Measurements from ENCODE around the gene FAM43A.

FAM43A gene

DNA sequence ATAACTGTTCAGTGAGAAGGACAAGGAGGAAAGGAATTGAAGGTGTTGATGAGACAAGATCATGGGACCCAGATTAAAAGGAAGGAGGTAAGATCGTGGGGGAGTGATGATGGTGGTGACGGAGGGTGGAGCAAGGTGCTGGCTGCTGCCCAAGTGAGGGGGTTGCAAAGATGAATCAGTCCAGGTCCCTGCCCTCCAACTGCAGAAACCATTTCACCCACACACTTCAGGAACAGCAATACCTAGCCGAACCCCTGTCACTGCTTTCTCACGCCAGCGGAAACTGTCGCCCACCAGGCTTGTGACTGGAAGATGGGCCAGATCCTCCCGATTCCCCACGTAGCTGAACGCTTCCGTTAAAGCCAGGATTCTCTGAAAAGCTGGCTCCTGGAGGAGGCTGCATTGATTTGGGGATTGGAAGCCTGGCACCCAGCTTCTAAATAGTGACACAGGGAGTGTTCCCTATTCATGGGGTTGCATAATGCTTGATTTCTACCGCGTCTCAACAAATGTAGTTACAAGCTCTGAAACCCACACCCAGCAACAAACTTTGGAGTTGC is 10.5 kb upstream of the FAM43A start:
- in situ Hi-C loops (cut with MboI; ENCODE audit: low sequenced_read_pairs): no loop called here

GRCh38 chr3:194675680-194676079 is 10.0 kb upstream of the FAM43A start:
- in situ Hi-C loops (cut with MboI; ENCODE audit: low sequenced_read_pairs): no loop called here

- in situ Hi-C loops (cut with MboI; ENCODE audit: low sequenced_read_pairs): no loop called here
Measured at GRCh38 chr3:194676471-194676870, 9.2 kb upstream of the FAM43A start.

DNA sequence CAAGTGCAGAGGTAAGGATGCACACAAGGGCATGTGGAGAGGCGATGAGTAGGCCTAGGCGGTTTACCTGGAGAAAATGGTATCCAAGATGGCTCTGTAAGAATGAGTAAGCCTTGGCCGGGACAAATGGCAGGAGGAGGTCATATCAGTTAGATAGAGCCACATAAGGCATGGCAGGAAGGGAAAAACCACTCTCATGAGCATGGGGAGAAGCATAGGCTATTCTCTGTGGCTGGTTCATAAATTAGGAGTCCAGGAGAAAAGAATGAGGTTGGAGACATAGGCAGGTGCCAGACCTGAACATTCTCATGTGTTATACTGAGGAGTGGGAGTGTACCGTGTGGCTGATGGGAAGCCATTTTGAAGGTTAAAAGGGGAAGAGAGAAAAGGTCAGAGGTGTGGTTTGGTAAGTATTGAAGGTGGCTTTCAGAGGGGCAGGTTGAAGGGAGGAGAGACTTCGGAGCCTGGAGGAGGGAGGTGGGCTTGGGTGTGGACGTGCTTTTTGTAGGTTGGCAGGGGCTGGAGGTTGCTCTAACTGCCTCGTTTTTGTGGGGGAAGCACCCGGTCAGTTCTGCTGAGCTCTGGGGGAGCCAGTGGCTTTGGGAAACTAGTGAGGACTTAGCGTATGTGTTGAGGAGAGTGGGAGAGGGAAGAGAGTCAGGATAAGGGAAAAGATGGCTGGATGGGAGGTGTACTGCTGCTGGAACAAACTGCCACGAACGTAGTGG is 4.6 kb upstream of the FAM43A start:
- in situ Hi-C loops (cut with MboI; ENCODE audit: low sequenced_read_pairs): no loop called here

GRCh38 chr3:194682189-194682693 is 3.4 kb upstream of the FAM43A start:
- in situ Hi-C loops (cut with MboI; ENCODE audit: low sequenced_read_pairs): no loop called here

GRCh38 chr3:194682694-194683310 is 2.9 kb upstream of the FAM43A start:
- in situ Hi-C loops (cut with MboI; ENCODE audit: low sequenced_read_pairs): no loop called here

GRCh38 chr3:194683380-194683779 is 2.3 kb upstream of the FAM43A start:
- in situ Hi-C loops (cut with MboI; ENCODE audit: low sequenced_read_pairs): no loop called here

GRCh38 chr3:194685065-194685717 is 492 bp upstream of the FAM43A start:
- in situ Hi-C loops (cut with MboI; ENCODE audit: low sequenced_read_pairs): no loop called here

DNA sequence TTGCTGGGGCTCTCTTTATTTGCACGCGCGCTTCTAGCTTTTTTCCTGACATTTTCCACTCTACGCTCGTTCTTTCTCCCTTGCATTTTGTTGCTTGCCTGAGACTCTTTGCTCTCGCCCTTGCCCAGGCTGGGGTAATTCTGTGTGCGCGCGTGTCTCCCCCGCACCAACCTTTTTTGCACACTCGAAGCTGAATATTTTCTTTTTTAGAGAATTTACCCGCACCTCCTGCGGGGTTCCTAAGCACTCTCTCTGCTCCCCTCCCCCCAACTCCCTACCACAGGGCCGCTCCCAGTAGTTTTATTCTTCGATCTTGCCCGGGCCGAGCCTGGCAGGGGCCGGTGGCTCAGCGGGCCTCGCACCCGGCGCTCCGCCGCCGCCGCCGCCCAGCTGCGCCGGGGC is 732 bp downstream of the FAM43A start:
- in situ Hi-C loops (cut with MboI; ENCODE audit: low sequenced_read_pairs): no loop called here

DNA sequence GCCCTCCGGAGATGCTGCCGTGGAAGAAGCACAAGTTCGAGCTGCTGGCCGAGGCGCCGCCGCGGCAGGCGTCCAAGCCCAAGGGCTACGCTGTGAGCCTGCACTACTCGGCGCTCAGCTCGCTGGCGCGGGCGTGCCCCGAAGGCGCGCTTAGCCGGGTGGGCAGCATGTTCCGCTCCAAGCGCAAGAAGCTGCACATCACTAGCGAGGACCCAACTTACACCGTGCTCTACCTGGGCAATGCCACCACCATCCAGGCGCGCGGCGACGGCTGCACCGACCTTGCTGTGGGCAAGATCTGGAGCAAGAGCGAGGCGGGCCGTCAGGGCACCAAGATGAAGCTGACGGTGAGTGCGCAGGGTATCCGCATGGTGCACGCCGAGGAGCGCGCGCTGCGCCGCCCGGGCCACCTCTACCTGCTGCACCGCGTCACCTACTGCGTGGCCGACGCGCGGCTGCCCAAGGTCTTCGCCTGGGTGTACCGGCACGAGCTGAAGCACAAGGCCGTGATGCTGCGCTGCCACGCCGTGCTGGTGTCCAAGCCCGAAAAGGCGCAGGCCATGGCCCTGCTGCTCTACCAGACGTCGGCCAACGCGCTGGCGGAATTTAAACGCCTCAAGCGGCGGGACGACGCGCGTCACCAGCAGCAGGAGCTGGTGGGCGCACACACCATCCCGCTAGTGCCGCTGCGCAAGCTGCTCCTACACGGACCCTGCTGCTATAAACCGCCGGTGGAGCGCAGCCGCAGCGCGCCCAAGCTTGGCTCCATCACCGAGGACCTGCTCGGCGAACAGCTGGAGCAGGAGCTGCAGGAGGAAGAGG is 1.3 kb downstream of the FAM43A start:
- in situ Hi-C loops (cut with MboI; ENCODE audit: low sequenced_read_pairs): no loop called here

GRCh38 chr3:194687638-194688199 is 2.0 kb downstream of the FAM43A start:
- in situ Hi-C loops (cut with MboI; ENCODE audit: low sequenced_read_pairs): no loop called here

DNA sequence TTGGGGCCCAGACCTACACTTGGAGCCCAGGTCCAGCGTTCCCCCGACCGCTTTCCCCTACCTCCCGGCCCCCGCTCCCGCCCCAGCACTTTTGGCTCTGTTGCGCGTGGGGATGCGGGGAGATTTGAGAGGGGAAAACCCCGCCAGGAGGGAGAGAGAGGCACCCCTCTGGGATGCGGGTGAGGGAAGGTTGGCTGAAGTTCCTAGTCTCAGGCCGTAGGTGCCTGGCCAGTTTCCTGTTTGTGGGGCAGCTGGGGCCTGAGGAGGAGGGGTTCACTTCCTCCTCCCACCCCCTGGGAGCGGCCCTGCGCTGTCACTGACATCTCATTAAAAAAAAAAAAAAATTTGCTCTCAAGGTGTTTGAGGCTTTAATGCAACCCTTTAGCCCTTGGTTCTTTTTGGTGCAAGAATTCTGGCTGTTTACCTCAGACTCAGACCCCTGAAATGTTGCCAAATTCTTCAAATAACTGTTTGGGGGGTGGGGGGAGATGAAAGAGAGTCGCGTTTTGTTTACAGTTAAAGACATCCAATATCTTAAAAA is 2.6 kb downstream of the FAM43A start:
- in situ Hi-C loops (cut with MboI; ENCODE audit: low sequenced_read_pairs): no loop called here

DNA sequence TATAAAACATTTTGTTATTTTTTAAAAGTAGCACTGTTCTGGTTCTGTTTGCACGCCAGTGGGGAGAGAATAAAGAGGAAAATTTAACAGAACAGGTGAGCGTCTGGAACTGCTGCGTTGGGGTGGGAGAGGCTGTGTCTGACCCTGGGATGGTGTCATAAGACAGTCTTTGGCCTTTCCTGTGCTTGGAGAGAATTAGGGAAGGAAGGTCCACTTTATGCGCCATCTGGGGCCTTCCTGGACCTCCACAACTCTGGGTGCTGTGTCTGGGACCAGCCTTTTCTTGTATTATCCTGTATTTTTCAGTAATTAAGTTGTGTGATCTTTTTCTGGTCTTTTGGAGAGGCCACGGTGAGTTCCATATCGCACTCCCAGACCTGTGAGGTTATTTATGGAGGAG is 3.3 kb downstream of the FAM43A start:
- in situ Hi-C loops (cut with MboI; ENCODE audit: low sequenced_read_pairs): no loop called here

DNA sequence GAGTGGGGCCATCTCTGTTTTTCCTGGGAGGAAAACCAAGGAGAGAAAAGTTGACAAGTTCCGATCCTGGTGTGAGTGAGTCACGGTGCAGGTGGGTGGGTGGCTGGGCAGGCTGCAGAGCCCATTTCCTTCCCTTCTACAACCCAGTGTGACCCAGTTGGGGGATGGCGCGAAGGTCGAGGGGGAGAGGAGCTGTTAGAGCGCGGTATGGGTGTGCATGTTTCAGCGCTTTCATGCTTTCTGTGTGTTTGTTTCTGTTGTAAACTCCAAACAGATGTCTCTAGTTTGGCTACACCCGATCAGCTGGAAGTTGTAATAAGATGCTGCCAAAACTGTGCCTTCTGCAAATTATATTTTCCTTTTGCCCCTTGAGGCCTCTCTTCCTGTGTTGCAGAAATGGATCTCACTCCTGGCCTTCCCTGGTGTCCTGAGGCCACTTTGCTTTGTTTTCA is 3.8 kb downstream of the FAM43A start:
- in situ Hi-C loops (cut with MboI; ENCODE audit: low sequenced_read_pairs): no loop called here

- in situ Hi-C loops (cut with MboI; ENCODE audit: low sequenced_read_pairs): no loop called here
Measured at GRCh38 chr3:194690501-194691372, 5.1 kb downstream of the FAM43A start.

DNA sequence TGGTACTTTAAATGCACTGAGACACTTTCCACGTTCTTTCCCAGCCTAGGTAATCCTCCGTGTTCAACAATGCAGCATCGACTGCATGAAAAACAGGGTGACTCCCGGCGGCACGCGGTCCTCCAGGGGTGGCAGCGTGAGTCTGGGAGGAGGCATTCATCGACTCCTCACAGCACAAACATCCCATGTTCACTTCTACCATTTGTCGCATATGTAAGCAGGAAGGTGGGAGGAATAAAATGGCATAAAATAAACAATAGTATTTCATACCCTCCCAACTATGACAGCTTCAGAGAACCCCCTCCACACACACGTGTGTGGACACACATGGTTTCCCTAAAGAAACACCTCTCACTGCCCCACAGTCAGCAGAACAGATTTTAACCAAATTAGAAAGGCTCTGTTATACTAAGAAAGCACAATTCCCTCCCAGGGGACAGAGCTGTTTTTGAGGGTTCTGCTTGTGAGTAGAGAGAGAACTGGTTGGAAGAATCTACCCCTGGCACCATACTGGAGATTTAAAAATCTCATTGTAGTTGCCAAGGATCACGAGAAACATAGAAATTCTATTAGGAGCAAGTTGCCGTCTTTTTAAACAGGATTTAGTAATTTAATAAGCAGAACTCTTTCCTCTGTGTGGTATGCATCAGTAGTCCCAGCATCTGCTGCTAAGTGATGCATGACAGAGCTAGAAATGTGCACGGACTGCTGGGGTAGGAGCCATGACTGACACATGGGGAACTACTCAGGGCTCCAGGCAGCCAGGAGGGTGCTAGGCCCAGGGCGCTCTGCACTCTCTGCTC is 6.0 kb downstream of the FAM43A start:
- in situ Hi-C loops (cut with MboI; ENCODE audit: low sequenced_read_pairs): no loop called here

- in situ Hi-C loops (cut with MboI; ENCODE audit: low sequenced_read_pairs): no loop called here
Measured at GRCh38 chr3:194696702-194697101, 11.0 kb downstream of the FAM43A start.

DNA sequence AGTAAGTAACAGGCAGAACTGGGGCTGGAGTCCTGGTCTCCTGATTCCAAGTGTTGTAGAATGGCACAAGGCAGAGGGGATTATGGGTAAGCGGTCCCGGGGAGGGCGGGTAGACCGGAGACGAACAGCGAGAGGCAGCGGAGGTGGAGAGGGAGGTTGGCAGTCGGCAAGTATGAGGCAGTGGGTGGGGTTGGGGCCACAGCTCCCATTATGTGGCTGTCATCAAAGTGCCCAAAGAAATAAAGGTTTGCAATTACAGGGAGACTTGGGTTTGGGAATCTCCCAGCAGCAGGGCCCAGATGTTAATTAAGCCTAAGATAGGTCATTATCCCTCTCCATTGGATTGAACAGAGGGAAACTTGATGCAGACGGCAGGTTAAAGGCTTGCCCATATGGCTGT is 16.9 kb downstream of the FAM43A start:
- in situ Hi-C loops (cut with MboI; ENCODE audit: low sequenced_read_pairs): no loop called here

Measured in hTERT RPE-1 (cell line).